Fibroblast of the conjunctiva (primary cell): ENCODE measurements around the gene BRD4.
"Not testable (repeated sequence)": the region's sequence is repeated elsewhere in the genome, so short reads cannot be mapped to it uniquely, and the experiment has no call there.

ENCODE experiments used
- DNase-seq: peaks from one replicate; pipeline ENCODE4 v3.0.0-alpha.2; 2010; ENCODE audit warnings: low read depth

The BRD4 gene

DNA sequence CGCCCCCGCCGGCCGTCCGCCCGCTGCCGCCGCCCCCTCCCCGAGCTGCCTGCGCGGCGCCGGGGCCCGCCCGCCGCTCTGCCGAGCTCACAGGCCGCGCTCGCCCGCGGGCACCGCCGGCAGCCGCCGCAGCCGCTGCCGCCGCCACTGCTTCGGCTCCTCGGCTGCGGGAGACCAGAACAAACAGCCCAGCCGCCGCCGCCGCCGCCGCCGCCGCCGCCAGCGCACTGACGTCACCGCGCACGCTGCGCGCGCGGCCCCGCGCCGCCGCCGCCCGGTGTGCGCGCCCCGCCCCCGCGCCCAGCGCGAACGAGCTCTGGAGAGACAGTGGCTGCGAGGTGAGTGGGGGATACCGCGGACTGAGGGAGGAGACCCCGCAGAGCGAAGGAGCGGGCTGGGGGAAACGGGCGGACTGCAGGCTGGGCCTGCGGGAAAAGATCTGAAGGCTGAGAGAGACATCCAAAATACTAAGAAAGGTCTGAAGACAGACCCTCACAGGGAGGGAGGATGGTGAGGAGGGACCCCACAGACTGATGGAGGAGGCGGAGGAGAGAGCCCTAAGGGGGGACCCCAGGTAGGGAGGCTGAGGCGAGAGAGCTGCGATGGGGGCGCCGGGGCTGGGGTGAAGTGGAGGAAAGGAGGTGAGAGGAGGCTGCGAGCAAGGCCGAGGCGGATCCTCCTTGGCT is at the start of gene BRD4:
Gene BRD4, minus strand, starts transcription at position 229 of the 686 bp plus-strand sequence. CDS start 59,440 bp downstream, outside the sequence.
- no peak for DNase-seq

DNA sequence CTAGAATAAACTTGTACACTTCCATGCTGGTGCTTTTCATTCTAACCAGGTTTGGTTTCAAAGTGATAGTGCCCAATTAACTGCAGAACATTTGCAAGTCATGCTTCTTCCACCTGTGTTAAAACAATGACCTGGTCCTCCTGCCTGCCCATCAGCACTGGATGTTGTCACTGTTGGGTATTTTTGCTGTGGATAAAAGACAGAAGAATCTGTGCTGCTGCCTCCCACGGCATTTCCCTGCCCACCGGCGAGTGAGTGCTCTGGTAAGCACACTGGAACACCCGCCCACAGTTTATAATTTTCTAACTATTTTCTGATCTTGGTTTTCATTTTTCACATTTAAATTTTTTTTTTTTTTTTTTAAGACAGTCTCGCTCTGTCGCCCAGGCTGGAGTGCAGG is 49.5 kb upstream of the BRD4 start:
- no peak for DNase-seq

DNA sequence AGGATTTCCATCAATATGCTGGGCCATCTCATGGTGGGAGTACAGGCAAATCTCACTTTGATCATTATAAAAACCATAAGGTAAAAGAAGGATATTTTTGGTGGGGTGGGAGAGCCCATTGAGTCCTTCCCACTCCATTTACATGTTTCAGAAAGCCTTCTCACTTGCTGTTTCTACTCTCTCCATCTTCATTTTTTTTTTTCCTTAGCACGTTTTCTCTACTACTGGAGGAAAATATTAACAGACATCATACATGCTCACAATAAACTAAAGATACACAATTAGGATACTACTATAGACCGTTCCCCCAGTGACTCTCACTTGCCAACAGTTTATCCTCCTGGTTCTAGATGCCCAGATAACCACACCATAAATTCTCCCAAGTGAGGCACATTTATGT is 49.1 kb upstream of the BRD4 start:
- DNase-seq, result no peak

DNA sequence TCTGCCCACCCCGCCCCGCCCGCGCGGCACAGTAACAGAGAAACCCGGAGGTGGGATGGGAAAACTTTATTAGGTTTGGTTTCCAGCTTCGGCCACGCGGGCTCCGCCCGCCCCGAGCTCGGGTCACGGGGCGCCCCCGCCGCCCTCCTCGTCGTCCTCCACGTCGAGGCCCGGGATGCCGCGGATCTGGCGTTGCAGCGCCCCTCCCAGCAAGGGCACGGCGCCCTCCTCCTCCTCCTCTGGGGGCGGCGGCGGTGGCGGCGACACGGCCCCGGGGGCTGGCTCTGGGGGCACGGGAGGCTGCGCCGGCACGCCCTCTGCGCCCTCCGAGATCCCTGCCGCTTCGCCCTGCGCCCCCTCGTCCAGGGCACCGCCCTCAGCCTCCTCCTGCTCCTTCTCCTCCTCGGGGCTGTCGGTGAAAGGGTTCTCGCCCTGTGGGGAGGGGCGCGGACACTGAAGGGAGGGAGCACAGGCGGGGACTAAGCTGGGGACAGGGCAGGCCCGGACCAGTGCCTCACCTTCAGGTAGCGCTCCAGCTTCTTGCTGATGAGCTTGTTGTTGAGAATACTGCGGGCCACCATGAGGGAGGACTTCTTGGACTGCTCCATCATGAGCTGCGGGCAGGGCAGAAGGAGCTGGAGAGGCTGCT is 47.8 kb upstream of the BRD4 start:
- no peak for DNase-seq

DNA sequence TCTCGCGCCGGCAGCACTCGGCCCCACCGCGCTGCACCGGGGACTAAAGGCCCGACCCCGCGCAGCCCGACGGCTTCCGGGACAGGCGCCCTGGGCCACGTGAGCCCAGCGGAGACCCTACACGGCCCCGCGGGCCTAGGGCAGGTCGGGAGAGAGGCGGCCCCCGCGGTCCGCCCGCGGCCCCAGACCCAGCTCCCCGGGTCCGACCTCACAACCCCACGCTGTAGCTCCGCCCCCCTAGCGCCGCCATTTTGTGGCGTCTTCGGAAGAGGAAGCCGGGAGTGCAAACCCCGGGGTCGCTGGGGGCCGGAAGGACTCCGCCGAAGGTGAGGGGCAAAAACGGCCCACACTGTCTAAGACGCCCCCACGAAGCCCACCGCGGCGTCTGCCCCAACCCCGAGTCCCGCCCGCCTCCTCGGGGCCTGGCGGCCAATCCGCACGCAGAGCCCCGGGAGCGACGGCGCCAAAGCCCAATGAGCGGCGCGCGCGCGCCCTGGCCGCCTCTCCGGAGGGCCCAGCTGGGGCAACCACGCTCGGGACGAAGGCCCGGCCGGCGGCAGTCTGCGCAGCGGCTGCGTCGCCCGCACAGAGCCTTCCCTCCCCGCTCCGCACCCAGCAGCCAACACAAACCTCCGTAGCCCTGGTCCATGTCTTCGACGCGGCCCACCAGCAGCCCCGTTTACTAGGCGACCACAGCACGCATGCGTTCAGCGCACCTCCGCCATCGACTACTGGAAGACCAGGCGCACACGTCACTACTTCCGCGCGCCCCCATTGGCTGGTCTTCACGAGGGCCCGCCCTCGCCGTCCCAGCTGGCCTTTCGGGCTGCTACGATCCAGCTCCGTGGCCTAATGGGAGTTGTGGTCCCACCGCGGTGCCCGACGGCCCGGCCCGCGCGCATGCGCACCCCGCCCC is 47.0 kb upstream of the BRD4 start, which contains the start of gene AKAP8:
Gene AKAP8, minus strand, starts transcription at position 705 of the 916 bp plus-strand sequence. Its CDS starts 56 bp downstream, at position 649.
- DNase-seq, result peak; percentile 98

DNA sequence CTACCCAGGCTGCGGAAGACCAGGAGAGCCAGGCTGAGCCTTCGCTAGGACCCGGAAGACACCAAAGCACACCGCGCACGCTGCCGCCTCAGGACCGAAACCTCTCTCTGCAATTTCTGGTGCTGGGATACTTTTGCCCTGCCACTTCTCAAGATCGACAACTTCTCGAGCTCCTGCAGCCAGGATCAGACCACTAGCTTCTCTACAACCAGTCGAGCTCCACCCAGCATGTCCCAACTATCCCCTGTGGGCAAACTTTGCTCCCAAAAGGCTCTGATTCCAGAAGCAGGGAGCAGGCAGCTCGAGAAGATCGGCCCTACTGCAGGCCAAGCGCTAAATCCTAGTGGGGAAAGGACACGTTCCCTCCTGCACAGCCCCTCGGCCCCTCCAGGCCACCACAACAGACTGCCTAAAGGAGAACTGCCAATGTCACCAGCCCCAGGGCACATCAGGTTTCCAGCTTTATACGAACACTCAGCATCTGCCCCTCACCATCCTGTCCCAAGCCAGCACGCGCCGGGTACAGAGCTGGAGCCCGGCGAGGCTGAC is 46.3 kb upstream of the BRD4 start:
- DNase-seq, result no peak

- DNase-seq, result no peak
Observed at GRCh38 chr19:15374796-15375440, 42.6 kb upstream of the BRD4 start.

DNA sequence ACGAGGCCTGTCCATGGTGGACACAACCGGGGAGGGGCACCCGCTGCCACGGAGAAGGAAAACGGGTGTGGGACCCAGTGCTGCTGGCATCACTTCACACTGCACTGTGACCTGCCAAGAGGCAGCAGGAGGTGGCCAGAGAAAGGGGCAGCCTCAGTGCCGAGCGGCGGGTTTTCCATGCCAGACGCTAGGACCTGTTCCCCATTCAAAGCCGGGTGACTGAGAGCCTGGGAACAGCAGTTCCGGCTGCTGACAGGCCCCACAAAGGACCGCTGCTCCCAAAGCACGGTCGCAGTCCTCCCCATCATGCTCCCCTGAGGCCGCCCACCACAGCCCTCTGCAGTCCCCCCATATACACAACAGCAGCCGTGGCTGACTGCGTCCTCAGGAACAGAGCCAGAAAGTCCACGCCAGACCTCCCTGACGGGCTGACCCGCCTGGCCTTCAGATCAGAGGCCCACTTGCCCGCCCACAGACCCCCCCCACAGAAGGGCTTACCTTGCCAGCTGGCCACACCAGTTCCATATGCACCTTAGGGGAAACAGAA is 41.8 kb upstream of the BRD4 start:
- DNase-seq, result no peak

DNA sequence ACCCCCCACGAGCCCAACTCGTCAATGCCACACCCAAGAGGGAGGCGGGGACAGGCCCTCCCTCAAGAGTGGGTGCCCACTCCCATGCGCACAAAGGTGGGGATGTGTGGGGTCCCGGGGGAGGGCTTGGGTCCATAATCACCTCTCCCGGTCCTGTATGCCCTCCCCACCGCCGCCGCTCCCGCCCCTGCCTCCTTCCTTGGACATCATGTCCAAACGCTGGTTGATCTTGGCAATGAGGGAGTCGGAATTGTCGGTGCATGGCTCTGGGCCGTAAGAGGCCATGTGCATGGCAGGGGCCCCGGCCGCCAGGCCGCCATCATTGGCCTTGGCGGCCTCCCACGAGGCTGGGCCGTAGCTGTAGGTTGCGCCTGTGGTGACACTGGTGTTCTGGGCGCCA is 41.3 kb upstream of the BRD4 start:
- no peak for DNase-seq

DNA sequence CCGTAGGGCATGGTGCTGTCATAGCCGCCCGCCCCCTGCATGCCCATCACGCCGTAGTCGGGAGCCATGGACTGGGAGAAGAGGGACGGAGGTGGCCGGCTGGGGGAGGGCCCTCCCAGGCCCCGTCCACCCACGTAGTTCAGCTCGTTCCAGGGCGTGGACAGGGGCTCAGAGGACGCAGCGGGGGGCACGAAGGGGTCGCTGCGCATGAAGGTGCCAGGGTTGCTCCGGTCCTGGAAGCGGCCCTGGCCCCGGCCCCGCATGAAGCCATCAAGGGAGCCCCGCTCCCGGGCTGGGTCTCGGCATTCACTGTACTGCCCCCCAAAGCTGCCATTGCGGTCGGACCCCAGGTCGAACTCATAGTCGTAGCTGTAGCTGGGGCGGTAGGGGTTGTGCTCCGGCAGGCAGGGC is 40.6 kb upstream of the BRD4 start:
- DNase-seq, result no peak

DNA sequence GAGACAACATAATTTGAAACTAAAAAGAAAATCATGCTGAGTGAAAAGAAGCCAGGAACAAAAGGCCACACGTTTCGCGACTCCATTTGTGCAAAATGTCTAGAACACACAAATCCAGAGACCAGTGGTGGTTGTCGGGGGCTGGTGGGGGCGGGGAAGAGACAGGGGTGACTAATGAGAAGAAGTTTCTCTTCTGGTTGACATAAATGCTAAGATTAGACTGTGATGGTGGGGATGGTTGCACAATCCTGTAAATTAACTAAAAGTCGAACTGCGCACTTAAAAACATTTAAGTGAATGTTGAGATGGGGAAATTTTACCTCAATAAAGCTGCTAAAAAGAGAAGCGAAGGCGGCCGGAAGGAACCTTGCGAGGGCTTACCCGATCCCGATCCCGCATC is 40.1 kb upstream of the BRD4 start:
- no peak for DNase-seq

GRCh38 chr19:15371786-15372380 is 39.5 kb upstream of the BRD4 start:
- DNase-seq, result no peak

GRCh38 chr19:15371119-15371518 is 38.8 kb upstream of the BRD4 start:
- no peak for DNase-seq

DNA sequence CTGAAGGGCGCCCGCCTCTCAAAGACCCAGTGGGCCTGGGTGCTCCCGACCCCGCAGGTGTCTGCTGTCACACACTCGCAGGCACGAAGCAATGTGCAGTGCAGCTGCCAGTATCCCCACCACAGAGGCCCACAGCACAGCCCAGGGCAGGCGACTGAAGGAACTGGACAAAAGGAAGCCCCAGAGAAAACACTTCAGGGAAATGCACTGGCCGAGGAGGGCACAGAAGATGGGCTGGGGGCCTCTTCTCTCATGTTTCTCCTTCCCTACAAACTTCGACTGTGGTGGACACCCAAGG is 37.2 kb upstream of the BRD4 start:
- no peak for DNase-seq

- DNase-seq, result no peak
Observed at GRCh38 chr19:15368798-15369593, 36.7 kb upstream of the BRD4 start.

DNA sequence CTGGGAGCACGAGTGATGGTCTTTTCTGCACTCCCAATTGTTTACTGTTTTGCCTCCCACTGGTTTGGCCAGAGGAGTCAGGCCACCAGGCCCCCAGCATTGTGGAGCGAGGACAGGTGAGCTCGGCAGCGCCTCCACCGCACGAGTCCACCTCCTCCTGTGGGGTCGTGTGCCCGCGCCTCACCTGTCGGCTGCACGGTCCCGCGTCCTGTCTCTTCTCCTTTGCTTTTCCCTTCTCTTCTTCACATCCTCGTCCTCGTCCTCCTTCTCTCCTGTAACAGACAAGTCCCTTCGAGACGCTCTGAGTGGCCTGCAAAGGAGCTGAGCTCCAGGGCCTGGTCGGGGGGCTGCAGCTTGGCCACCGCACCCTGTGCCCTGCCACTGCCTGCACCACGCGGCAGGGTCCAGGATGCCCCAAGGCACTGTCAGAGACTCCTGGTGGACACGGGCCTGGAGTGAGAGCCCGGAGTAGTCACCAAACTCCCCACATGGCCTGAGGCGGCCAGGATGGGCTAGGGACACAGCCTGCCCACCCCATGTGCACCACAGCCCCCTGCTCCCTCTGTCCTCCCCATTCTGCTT is 35.8 kb upstream of the BRD4 start:
- DNase-seq, result no peak

- no peak for DNase-seq
Observed at GRCh38 chr19:15367439-15367838, 35.1 kb upstream of the BRD4 start.

DNA sequence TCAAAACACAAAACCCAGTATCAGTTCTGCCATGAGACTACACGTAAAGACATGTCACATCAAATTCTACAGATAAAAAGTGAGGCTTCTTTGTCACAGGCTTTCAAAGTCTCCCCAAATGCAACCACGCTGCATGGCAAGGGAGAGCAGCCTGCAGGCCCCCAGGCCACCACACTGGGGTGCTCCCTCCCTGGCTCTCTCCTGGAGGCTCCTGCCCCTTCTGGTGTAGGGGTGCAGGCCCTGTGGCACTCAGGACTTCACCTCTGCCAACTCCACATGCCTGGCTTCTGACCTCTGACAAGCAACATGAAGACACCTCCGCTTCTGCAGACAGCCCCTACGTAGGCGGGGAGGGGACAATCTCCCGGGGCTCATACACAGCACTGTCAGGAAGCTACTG is 32.9 kb upstream of the BRD4 start:
- DNase-seq, result no peak

DNA sequence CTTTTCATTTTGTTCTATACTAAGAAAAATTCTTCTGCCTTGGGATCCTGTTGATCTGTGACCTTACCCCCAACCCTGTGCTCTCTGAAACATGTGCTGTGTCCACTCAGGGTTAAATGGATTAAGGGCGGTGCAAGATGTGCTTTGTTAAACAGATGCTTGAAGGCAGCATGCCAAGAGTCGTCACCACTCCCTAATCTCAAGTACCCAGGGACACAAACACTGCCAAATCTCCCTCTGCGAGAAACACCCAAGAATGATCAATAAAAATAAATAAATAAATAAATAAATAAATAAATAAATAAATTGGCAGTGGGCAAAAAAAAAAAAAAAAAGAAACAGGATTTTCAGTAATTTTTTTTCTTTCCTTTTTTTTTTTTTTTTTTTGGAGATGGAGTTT is 31.5 kb upstream of the BRD4 start:
- not testable (repeated sequence) for DNase-seq

GRCh38 chr19:15363048-15363447 is 30.7 kb upstream of the BRD4 start:
- not testable (repeated sequence) for DNase-seq
